A673 (cell line): ENCODE data around the gene NR2F1-AS1. TPM values are rescaled to one million over a fixed set of nuclear protein-coding genes. Genes with fewer than 3 reads are reported as not detected.

Source experiments
- BruUV-seq: library from RNA; stranded (reverse); fragments of 400-500 nt; replicated peaks from 2 replicates; lab custom pipeline; 2021; lab: Mats Ljungman, UMichigan
- CTCF ChIA-PET: fragments of 300-600 bp; sonication (Branson Sonifier 250); formaldehyde crosslinking; loops from one replicate; lab custom pipeline; 2022; ENCODE audit warnings: antibody characterized with exemption; lab: Charles Lee
- POLR2A ChIA-PET: fragments of 300-600 bp; sonication (Branson Sonifier 250); formaldehyde crosslinking; loops from one replicate; lab custom pipeline; 2022; ENCODE audit warnings: antibody characterized with exemption; ENCODE audit not compliant: low non-redundant PET; lab: Charles Lee
- DNase-seq: peaks from one replicate; pipeline ENCODE4 v3.0.0-alpha.2; 2015; ENCODE audit warnings: low spot score
- H3K27ac ChIP-seq: fragments of 200-600 bp; sonication (generic); 2 replicates; pipeline ENCODE4 v1.5.1; 2016; ENCODE audit warnings: mixed run types, low read depth, mild to moderate bottlenecking, mixed read lengths, antibody characterized with exemption, low read length; ENCODE audit not compliant: poor library complexity, severe bottlenecking
- H3K27me3 ChIP-seq: fragments of 200-600 bp; sonication (generic); replicated peaks from 2 replicates; pipeline ENCODE4 v1.6.1; 2017; ENCODE audit warnings: mixed run types, low read depth, mild to moderate bottlenecking, mixed read lengths, antibody characterized with exemption, low read length; ENCODE audit not compliant: insufficient read depth, poor library complexity
- H3K36me3 ChIP-seq: fragments of 200-600 bp; sonication (generic); 2 replicates; pipeline ENCODE4 v1.6.1; 2016; ENCODE audit warnings: mixed run types, mild to moderate bottlenecking, mixed read lengths, antibody characterized with exemption, low read length; ENCODE audit not compliant: insufficient read depth, poor library complexity, severe bottlenecking
- H3K4me1 ChIP-seq: fragments of 200-600 bp; sonication (generic); 2 replicates; pipeline ENCODE4 v1.6.1; 2017; ENCODE audit warnings: mixed run types, mild to moderate bottlenecking, mixed read lengths, antibody characterized with exemption, low read length; ENCODE audit not compliant: insufficient read depth, poor library complexity, severe bottlenecking
- H3K4me3 ChIP-seq: fragments of 200-600 bp; sonication (generic); 2 replicates; pipeline ENCODE4 v1.5.1; 2016; ENCODE audit warnings: low read depth, mixed run types, mild to moderate bottlenecking, mixed read lengths, low read length; ENCODE audit not compliant: poor library complexity, severe bottlenecking
- H3K9me3 ChIP-seq: fragments of 200-600 bp; sonication (generic); 2 replicates; pipeline ENCODE4 v1.6.1; 2016; ENCODE audit warnings: mixed run types, low read depth, mild to moderate bottlenecking, mixed read lengths, antibody characterized with exemption, low read length; ENCODE audit not compliant: poor library complexity, severe bottlenecking
- EZH2 ChIP-seq: fragments of 200-600 bp; sonication (generic); IDR thresholded peaks from 2 replicates; pipeline ENCODE4 v1.6.1; 2017; ENCODE audit warnings: borderline replicate concordance, low read depth, mild to moderate bottlenecking, mixed read lengths, antibody characterized with exemption, low read length; ENCODE audit not compliant: poor library complexity, severe bottlenecking
- intact Hi-C: fragments of 100-400 bp; cut with micrococcal nuclease; formaldehyde crosslinking; loops from one replicate; pipeline ENCODE4 v1.10.0; 2022; ENCODE audit not compliant: unreplicated experiment
- total RNA-seq: library from RNA; stranded (reverse); gene quantifications from 2 replicates; pipeline ENCODE4 v1.2.3, GENCODE V29; 2021
- TF ChIP-seq, protein P1 (sequence below): fragments of 300-800, 200-600 bp; sonication (generic); conservative IDR thresholded peaks from 2 replicates; pipeline ENCODE4 v1.5.1; 2017; ENCODE audit warnings: low read depth, mild to moderate bottlenecking, antibody characterized with exemption, low read length, moderate library complexity, mixed read lengths

Gene NR2F1-AS1
- total RNA-seq, 1 experiment from 2014 or later: 2.3 TPM

- CTCF ChIA-PET: no interaction called here
These were observed 149.8 kb downstream of the NR2F1-AS1 start for GRCh38 chr5:93431250-93431649.

GRCh38 chr5:93430673-93431199 lies 150.3 kb downstream of the NR2F1-AS1 start:
- CTCF ChIA-PET: no interaction called here
- Histone ChIP-seq H3K27me3 (no peaks in the 10 kb centered on the region), H3K27ac (no peak overlapping the region), H3K9me3 (no peaks in the 10 kb centered on the region), H3K4me1 (peaks cover 21% of the 10 kb centered on the region), H3K4me3 (no peak overlapping the region), H3K36me3 (no peaks in the 10 kb centered on the region)
- DNase-seq: no peak
- TF ChIP-seq, protein P1, sequence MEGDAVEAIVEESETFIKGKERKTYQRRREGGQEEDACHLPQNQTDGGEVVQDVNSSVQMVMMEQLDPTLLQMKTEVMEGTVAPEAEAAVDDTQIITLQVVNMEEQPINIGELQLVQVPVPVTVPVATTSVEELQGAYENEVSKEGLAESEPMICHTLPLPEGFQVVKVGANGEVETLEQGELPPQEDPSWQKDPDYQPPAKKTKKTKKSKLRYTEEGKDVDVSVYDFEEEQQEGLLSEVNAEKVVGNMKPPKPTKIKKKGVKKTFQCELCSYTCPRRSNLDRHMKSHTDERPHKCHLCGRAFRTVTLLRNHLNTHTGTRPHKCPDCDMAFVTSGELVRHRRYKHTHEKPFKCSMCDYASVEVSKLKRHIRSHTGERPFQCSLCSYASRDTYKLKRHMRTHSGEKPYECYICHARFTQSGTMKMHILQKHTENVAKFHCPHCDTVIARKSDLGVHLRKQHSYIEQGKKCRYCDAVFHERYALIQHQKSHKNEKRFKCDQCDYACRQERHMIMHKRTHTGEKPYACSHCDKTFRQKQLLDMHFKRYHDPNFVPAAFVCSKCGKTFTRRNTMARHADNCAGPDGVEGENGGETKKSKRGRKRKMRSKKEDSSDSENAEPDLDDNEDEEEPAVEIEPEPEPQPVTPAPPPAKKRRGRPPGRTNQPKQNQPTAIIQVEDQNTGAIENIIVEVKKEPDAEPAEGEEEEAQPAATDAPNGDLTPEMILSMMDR: no peak
- TF ChIP-seq EZH2: no peak
- intact Hi-C loops: no loop called here
- POLR2A ChIA-PET: no interaction called here
- BruUV-seq: no TSS peak

More at GRCh38 chr5:93431250-93431649, 149.8 kb downstream of the NR2F1-AS1 start:
- TF ChIP-seq EZH2: no peak
- TF ChIP-seq, protein P1: no peak
- Histone ChIP-seq H3K36me3 (no peaks in the 10 kb centered on the region), H3K9me3 (no peaks in the 10 kb centered on the region), H3K27ac (no peak overlapping the region), H3K4me1 (peaks cover 21% of the 10 kb centered on the region), H3K4me3 (no peak overlapping the region), H3K27me3 (no peaks in the 10 kb centered on the region)
- no TSS peak for BruUV-seq
- DNase-seq: no peak
- POLR2A ChIA-PET: no interaction called here
- intact Hi-C loops: no loop called here

DNA sequence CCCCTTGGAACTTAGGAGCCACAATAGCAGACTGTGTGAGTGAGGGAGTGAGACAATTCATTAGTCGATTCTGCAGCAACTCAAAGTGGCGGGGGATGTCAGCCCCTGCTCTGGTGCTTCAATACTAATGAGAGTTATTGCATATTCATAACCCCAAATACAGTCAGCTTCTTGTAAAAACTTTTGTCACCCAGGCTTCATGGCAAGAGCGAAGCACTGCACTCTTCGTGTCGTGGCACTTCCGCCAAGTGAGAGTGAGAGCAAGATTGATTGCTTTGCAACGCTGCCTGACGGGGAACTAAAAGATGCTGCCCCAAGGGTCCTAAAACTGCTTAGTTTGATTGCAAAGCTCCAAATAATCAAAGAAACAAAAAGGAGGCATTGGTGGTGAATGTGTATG lies 150.9 kb downstream of the NR2F1-AS1 start:
- Histone ChIP-seq H3K9me3 (no peaks in the 10 kb centered on the region), H3K4me3 (no peak overlapping the region), H3K36me3 (no peaks in the 10 kb centered on the region), H3K27me3 (no peaks in the 10 kb centered on the region), H3K4me1 (peaks cover 21% of the 10 kb centered on the region), H3K27ac (no peak overlapping the region)
- ChIA-PET POLR2A (no interaction called here), CTCF (no interaction called here)
- no TSS peak for BruUV-seq
- DNase-seq: peak; percentile 58
- intact Hi-C loops: no loop called here
- no peak for TF ChIP-seq EZH2
- TF ChIP-seq, protein P1: no peak
